Measurements from ENCODE around the gene ALPK3.

Gene ALPK3

DNA sequence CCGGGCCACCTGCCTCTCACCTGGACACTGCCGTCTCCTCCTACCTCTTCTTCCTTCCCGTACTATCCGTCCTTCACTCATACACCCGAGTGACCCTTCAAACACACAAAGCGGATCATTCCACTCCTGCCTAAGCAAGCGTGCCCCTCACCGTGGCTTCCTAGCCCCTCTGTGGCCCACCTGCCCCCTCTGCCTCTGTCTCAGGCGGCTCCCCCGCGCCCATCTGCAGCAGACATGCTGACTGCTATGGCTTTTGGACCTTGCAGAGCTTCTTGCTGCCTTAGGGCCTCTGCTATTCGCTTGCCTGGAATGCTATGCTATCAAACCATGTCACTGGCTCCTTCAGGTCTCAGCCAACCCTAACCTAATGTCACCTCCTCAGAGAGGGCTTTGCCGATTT, 105.4 kb downstream of the ALPK3 start:
- Histone ChIP-seq H3K27ac (ENCODE audit: low read length) (no peak overlapping the region), H3K9ac (ENCODE audit: low read length) (no peak overlapping the region), H3K9me3 (ENCODE audit: control insufficient read depth, low read depth, low read length) (no peaks in the 10 kb centered on the region), H3K27me3 (ENCODE audit: control insufficient read depth, insufficient read depth, low read length) (no peaks in the 10 kb centered on the region), H3K4me1 (ENCODE audit: control insufficient read depth, low read depth, low read length) (no peaks in the 10 kb centered on the region), H3K4me3 (ENCODE audit: low read length) (no peak overlapping the region), H3K36me3 (ENCODE audit: control insufficient read depth, low read depth, low read length) (no peaks in the 10 kb centered on the region)

Measured in iPS-18a (cell line).